HUES64 (cell line): Measurements from ENCODE around the gene C16orf90.
"Not testable (repeated sequence)": the region's sequence is repeated elsewhere in the genome, so short reads cannot be mapped to it uniquely, and the experiment has no call there.

Experiments used
- H3K27ac ChIP-seq: 2 replicates; pipeline ENCODE4 v1.7.0; 2013; ENCODE audit warnings: low read depth, low read length, inconsistent platforms
- H3K27me3 ChIP-seq: 2 replicates; pipeline ENCODE4 v1.6.1; 2013; ENCODE audit warnings: mild to moderate bottlenecking, low read length; ENCODE audit not compliant: insufficient read depth
- H3K36me3 ChIP-seq: 2 replicates; pipeline ENCODE4 v1.6.1; 2013; ENCODE audit warnings: mild to moderate bottlenecking, low read length; ENCODE audit not compliant: insufficient read depth
- H3K4me1 ChIP-seq: 2 replicates; pipeline ENCODE4 v1.6.1; 2013; ENCODE audit warnings: mild to moderate bottlenecking, low read length, moderate library complexity; ENCODE audit not compliant: insufficient read depth
- H3K4me3 ChIP-seq: 2 replicates; pipeline ENCODE4 v1.5.1; 2013; ENCODE audit warnings: mild to moderate bottlenecking, low read length, moderate library complexity
- H3K9ac ChIP-seq: 2 replicates; pipeline ENCODE4 v1.6.1; 2013; ENCODE audit warnings: mild to moderate bottlenecking, low read depth, low read length
- H3K9me3 ChIP-seq: 2 replicates; pipeline ENCODE4 v1.6.1; 2013; ENCODE audit warnings: low read depth, low read length; ENCODE audit not compliant: insufficient read depth
- WGBS: fragments of 150-250, 120-280 bp; methylation state at CpG from one replicate; pipeline ENCODE4 v1.1.7; 2013; ENCODE audit warnings: missing lambda C conversion rate; 5-methylcytosine and 5-hydroxymethylcytosine counted together

Gene C16orf90

DNA sequence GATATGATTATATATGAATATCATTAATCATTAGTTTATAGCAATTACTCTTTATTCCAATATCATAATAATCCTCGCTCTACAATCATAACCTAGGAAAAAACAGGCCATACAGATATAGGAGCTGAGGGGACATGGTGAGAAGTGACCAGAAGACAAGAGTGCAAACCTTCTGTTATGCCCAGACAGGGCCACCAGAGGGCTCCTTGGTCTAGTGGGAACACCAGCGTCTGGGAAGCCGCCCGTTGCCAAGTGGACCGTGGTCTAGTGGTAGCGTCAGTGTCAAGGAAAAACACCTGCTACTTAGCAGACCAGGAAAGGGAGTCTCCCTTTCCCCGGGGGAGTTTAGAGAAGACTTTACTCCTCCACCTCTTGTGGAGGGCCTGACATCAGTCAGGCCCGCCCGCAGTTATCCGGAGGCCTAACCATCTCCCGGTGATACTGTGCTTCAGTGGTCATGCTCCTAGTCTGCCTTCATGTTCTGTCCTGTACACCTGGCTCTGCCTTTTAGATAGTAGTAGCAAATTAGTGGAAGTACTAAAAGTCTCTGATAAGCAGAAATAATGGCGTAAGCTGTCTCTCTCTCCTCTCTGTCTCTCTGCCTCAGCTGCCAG is 32.0 kb upstream of the C16orf90 start:
- not testable (repeated sequence) for H3K9me3 ChIP-seq, H3K27ac ChIP-seq, H3K4me1 ChIP-seq, H3K9ac ChIP-seq, H3K4me3 ChIP-seq, H3K27me3 ChIP-seq
- WGBS = 77% methylated on average over 11 of the region's 12 CpGs
- peaks cover 61% of the 10 kb centered on the region for H3K36me3 ChIP-seq

DNA sequence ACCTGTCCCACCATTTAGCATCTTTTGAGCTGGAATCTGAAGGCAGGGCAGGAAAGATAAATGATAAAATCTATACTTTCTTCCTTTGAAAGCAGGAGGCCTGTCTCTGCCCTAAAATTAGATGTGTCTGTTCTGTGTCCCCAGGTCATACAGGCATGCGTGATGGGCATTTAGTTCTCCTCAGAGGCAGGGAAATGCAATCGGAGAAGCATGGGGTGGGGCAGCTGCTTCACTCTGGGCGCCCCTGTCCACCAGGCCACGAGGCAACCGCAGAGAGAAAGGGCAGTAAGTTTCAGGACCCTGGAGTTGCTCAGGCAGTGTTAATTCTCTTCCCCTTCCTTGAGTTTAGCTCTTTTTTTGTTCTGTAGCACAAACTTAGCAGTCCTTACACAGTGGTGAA is 30.7 kb upstream of the C16orf90 start:
- H3K27ac ChIP-seq = no peak overlapping the region
- H3K36me3 ChIP-seq = peaks cover 60% of the 10 kb centered on the region
- 0 out of 2 replicates have a peak, but pooled peaks cover 4% of the 10 kb centered on the region for H3K9me3 ChIP-seq
- 95% methylated on average over 5 of the region's 5 CpGs for WGBS
- no peaks in the 10 kb centered on the region for H3K4me1 ChIP-seq
- H3K9ac ChIP-seq = no peak overlapping the region
- H3K4me3 ChIP-seq = no peak overlapping the region
- H3K27me3 ChIP-seq = no peaks in the 10 kb centered on the region

DNA sequence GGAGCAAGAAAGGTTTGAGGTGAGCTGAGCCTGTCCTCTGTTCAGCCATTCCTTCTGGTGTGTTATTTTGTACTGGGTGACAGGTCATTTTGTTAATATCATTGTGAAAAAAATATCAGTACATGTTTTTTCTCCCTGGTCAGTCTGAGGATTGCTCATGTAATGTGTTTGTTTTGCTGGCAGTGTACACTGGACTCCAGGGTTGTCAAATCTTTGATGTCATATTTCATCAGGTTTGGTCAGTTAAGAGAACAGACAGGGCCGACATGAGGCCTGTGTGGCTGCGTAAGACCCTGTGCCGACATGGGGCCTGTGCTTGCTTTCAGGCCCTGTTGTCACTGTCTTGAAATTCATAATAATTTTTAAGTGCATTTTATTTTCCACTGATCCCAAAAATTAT is 28.0 kb upstream of the C16orf90 start:
- H3K9ac ChIP-seq = no peak overlapping the region
- no peaks in the 10 kb centered on the region for H3K27me3 ChIP-seq
- 0 out of 2 replicates have a peak, but pooled peaks cover 3% of the 10 kb centered on the region for H3K9me3 ChIP-seq
- peaks cover 57% of the 10 kb centered on the region for H3K36me3 ChIP-seq
- no peak overlapping the region for H3K27ac ChIP-seq
- no peaks in the 10 kb centered on the region for H3K4me1 ChIP-seq
- WGBS = 96% methylated on average over 3 of the region's 3 CpGs
- H3K4me3 ChIP-seq = no peak overlapping the region

DNA sequence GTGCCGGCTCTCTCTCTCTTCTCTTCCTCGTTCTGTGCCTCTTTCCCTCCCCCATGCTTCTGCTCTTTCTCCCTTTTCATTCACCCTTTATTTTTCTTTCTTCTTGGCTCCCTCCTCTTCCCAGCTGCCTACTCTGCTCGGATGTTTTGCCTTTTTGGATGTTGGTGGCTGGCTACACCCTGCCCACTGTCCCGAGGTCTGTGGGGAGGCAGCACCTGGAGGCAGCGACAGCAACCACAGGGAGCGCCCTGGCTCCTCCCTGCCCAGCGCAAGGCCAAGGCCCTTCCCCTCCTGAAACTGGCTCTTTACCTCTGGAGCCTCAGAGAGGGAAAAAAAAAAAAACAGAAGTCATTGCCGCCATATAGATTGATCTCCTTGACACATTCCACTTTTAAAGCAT is 25.6 kb upstream of the C16orf90 start:
- WGBS = 75% methylated on average over 8 of the region's 8 CpGs

DNA sequence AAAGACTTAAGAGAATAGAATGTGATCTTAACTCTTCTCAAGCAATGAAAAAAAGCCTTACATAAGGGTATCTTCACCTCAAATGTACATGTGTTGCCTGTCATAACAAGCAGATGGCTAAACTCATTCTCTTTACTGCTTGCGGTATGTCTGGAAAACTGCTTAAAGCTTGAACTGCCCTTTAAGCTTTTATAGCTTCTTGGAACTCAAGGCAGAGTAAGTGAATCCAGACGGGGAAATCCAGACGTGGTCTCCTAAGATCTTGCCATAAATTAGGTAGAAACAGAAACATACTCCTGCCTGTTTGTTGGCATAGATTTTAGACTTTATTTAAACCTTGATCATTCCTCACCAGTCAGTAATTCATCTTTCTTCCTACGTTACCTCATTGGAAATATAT is 25.1 kb upstream of the C16orf90 start:
- H3K36me3 ChIP-seq = peaks cover 57% of the 10 kb centered on the region

More for the DNA sequence above, 25.6 kb upstream of the C16orf90 start:
- Histone ChIP-seq H3K9me3 (no peaks in the 10 kb centered on the region), H3K9ac (no peak overlapping the region), H3K4me1 (no peaks in the 10 kb centered on the region), H3K36me3 (peaks cover 53% of the 10 kb centered on the region), H3K27ac (no peak overlapping the region), H3K4me3 (no peak overlapping the region), H3K27me3 (no peaks in the 10 kb centered on the region)

DNA sequence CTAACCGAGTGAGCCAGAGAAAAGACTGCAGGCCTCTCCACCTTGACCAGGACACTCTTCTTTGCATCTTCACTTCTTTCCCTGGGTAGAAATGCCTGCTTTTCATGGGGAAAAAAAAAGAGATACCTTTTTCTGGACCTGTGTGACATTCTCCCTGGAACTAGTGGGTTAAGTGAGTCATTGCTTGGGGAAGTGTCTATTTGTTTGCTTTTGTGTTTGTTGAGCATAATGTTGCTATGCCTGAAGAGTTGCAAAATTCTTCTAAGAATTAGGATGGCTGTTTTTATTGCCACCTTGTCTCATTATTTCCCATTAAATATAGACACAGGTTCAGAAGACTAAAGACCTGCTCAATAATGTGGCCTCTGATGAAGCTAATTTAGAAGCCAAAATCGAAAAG is 24.3 kb upstream of the C16orf90 start:
- Histone ChIP-seq H3K4me3 (no peak overlapping the region), H3K9me3 (no peaks in the 10 kb centered on the region), H3K27me3 (no peaks in the 10 kb centered on the region), H3K9ac (no peak overlapping the region), H3K4me1 (no peaks in the 10 kb centered on the region), H3K36me3 (peaks cover 61% of the 10 kb centered on the region), H3K27ac (no peak overlapping the region)
- 95% methylated on average over 2 of the region's 2 CpGs for WGBS

More for the DNA sequence above, 25.1 kb upstream of the C16orf90 start:
- H3K27me3 ChIP-seq = no peaks in the 10 kb centered on the region
- H3K4me3 ChIP-seq = no peak overlapping the region
- H3K4me1 ChIP-seq = no peaks in the 10 kb centered on the region
- H3K9ac ChIP-seq = no peak overlapping the region
- H3K27ac ChIP-seq = no peak overlapping the region
- H3K9me3 ChIP-seq = no peaks in the 10 kb centered on the region
- 95% methylated on average over 4 of the region's 4 CpGs for WGBS

DNA sequence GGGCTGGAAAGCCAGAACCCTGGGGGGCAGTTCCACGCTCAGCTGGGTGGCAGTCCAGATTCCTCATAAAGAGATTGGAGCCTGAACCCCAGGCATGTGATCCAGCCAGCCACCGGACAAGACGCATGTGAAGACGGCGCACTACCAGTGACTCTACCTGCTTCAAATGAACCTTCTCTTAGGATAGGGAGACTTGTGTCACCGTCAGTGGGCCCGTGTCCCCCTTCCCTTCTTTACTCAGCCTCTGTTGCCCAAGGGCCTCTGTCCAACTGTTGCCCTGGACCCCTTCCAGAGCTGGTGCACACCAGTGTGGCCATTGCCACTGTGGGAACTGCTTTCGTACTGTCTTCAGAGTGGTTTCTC is 23.7 kb upstream of the C16orf90 start:
- Histone ChIP-seq H3K9ac (no peak overlapping the region), H3K36me3 (peaks cover 64% of the 10 kb centered on the region), H3K27me3 (no peaks in the 10 kb centered on the region), H3K27ac (no peak overlapping the region), H3K4me3 (no peak overlapping the region), H3K4me1 (no peaks in the 10 kb centered on the region), H3K9me3 (no peaks in the 10 kb centered on the region)
- 96% methylated on average over 8 of the region's 8 CpGs for WGBS

DNA sequence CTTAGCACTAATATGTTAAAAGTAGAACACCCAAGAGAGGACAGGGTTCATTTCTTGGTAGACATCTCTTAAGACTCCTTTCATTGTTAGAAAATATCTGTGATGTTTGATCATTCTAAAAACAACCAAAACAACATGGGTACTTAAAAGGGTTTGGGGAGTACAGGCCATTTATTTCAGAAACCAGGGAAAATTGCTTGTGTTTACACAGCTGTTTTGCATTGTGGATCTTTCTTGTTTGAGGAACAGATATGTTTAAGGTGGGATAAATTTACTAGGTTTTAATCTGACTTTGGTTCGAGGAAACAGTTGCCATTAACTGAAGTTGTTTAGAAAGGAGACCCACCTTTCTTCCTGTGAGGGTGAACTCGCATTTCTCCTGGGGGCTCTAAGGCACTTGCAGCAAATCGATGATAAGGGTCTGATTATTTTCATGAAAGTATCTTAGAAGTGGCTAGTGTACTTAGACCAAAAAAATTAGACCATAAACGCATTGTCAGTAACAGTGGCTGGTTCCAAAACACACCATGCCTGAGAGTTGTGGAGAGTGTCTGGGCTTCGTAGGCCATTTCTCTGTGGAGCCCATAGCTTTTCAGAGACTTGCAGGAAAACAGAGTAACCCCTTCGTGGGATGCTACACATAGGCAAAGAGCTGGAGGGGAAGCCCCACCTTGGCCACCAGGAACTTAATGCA is 23.1 kb upstream of the C16orf90 start:
- Histone ChIP-seq H3K27ac (no peak overlapping the region), H3K9ac (no peak overlapping the region), H3K4me3 (no peak overlapping the region), H3K4me1 (no peaks in the 10 kb centered on the region), H3K27me3 (no peaks in the 10 kb centered on the region), H3K9me3 (no peaks in the 10 kb centered on the region), H3K36me3 (peaks cover 64% of the 10 kb centered on the region)
- WGBS = 93% methylated on average over 6 of the region's 6 CpGs

DNA sequence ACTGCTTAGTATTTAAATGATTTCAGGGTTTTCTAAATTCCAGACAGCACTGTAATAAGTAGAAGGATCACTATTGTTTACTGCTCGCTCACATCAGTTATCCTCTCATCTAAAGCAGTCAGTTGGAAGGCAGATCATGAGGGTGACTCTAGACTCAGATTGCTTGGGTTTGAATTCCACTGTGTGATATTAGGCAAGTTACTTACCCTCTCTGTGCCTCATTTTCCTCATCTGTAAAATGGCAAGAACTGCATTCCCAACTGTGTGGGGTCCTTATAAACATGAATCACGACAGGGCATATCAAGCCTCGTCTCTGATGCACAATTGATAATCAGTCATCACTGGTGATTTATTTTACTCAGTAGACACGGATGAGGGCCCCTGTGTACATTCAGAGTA is 20.6 kb upstream of the C16orf90 start:
- Histone ChIP-seq H3K9me3 (no peaks in the 10 kb centered on the region), H3K27ac (no peak overlapping the region), H3K4me3 (no peak overlapping the region), H3K36me3 (peaks cover 68% of the 10 kb centered on the region), H3K27me3 (no peaks in the 10 kb centered on the region), H3K4me1 (no peaks in the 10 kb centered on the region), H3K9ac (no peak overlapping the region)
- WGBS = 98% methylated on average over 4 of the region's 4 CpGs

DNA sequence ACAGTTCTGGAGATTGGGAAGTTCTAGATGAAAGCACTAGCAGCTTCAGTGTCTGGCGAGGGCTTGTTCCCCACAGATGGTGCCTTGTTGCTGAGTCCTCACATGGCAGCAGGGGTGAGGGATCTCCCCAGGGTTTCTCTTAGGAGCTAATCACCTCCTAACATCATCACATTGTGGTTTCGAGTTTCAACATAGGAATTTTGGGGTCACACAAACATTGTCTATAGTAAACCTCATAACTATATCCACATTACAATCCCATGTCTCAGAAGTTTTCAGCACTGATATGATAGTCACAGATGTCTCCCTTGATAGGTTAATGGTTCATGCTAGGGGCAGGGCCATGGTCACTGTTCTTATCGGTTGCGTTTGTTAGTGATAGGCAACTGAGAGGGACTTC is 19.3 kb upstream of the C16orf90 start:
- peaks cover 67% of the 10 kb centered on the region for H3K36me3 ChIP-seq
- 96% methylated on average over 4 of the region's 4 CpGs for WGBS
- no peak overlapping the region for H3K27ac ChIP-seq
- H3K4me3 ChIP-seq = no peak overlapping the region
- H3K9me3 ChIP-seq = no peaks in the 10 kb centered on the region
- no peaks in the 10 kb centered on the region for H3K27me3 ChIP-seq
- H3K4me1 ChIP-seq = no peaks in the 10 kb centered on the region
- H3K9ac ChIP-seq = no peak overlapping the region

DNA sequence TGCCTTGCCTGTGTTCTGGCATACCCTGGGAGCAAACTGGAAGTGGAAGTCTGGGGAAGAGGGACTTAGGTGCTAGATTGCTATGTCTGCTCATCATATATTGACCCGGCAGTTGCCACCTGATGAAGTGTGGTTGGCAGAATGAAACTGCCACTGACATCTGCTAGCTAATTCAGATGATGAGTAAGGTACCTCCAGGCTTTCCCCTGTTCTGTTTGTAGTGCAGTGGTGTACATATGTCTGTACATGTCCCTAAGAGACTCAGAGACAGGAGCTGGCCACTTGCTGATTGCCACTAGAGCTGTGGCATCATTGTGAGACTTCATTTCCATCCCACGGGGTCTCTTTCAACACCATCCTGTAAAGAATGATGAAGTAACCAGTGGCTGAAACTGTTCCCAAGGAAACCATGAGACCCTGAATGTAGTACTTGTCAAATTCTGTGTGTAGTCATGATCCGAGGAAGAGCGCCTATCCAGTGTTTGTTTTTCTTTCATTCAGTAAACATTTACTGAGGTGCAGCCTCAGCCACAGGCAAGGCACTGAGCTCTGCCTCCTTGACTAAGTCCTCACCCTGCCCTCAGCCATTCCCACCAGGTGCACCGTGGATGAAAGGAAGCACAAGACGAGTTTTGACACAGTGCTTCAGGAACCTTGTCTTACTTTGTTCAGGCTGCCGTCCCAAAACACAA is 18.7 kb upstream of the C16orf90 start:
- 94% methylated on average over 7 of the region's 7 CpGs for WGBS
- H3K4me1 ChIP-seq = no peaks in the 10 kb centered on the region
- no peaks in the 10 kb centered on the region for H3K9me3 ChIP-seq
- no peak overlapping the region for H3K9ac ChIP-seq
- H3K36me3 ChIP-seq = peaks cover 68% of the 10 kb centered on the region
- H3K27ac ChIP-seq = no peak overlapping the region
- H3K27me3 ChIP-seq = no peaks in the 10 kb centered on the region
- no peak overlapping the region for H3K4me3 ChIP-seq
